Lung (tissue), 12 donors: ENCODE data around the gene JAG2. TPM values are rescaled to one million over a fixed set of nuclear protein-coding genes. Genes with fewer than 3 reads are reported as not detected.

ENCODE experiments used
- ATAC-seq: fragments of 200-7000 bp; cut with Tn5 transposase; one replicate; pipeline ENCODE4 v1.9.1; 2020; ENCODE audit warnings: moderate number of reproducible peaks; ENCODE audit not compliant: insufficient read depth, low FRiP score
- DNase-seq, 3 donors: peaks; one replicate each; pipeline ENCODE4 v3.0.0-alpha.2; 2013 to 2017
- H3K27ac ChIP-seq, 2 donors: one replicate each; pipeline ENCODE4 v1.5.1; 2013; ENCODE audit warnings: mild to moderate bottlenecking in 2 of 2, moderate library complexity in 2 of 2, control low read depth in 1 of 2, inconsistent platforms in 1 of 2, low read depth in 1 of 2, low read length in 1 of 2
- H3K27me3 ChIP-seq, 3 donors: one replicate each; pipeline ENCODE4 v1.5.1; 2013; ENCODE audit warnings: low read length in 2 of 3; ENCODE audit not compliant: control insufficient read depth in 3 of 3, insufficient read depth in 3 of 3
- H3K36me3 ChIP-seq, 4 donors: one replicate each; pipeline ENCODE4 v1.5.1; 2013; ENCODE audit warnings: low read length in 4 of 4, mild to moderate bottlenecking in 1 of 4, moderate library complexity in 1 of 4; ENCODE audit not compliant: control insufficient read depth in 4 of 4, insufficient read depth in 4 of 4
- H3K4me1 ChIP-seq, 5 donors: one replicate each; pipeline ENCODE4 v1.5.1; 2013; ENCODE audit warnings: low read length in 5 of 5, mild to moderate bottlenecking in 2 of 5, moderate library complexity in 1 of 5; ENCODE audit not compliant: control insufficient read depth in 5 of 5, insufficient read depth in 5 of 5
- H3K4me3 ChIP-seq: one replicate; pipeline ENCODE4 v1.5.1; 2013; ENCODE audit warnings: mild to moderate bottlenecking, control low read depth, moderate library complexity
- H3K9ac ChIP-seq, 2 donors: one replicate each; pipeline ENCODE4 v1.5.1; 2013; ENCODE audit warnings: low read length in 2 of 2, control low read depth in 1 of 2; ENCODE audit not compliant: insufficient read depth in 1 of 2
- H3K9me3 ChIP-seq, 4 donors: one replicate each; pipeline ENCODE4 v1.5.1; 2013; ENCODE audit warnings: low read length in 3 of 4, mild to moderate bottlenecking in 1 of 4, moderate library complexity in 1 of 4; ENCODE audit not compliant: control insufficient read depth in 4 of 4, insufficient read depth in 3 of 4
- WGBS, 2 donors: extraction: QIAGEN DNeasy Blood & Tissue Kit; methylation state at CpG; one replicate each; pipeline ENCODE4 v1.1.7; 2013; 5-methylcytosine and 5-hydroxymethylcytosine counted together
- polyA plus RNA-seq, 2 donors: library from polyadenylated mRNA; stranded (reverse); fragments of 200-250 nt; gene quantifications; one replicate each; pipeline ENCODE4 v1.2.1, GENCODE V29; 2013
- total RNA-seq, 2 donors: library from RNA; depleted of rRNA in 1 of 2; stranded (reverse); fragments of >200 nt in 1 of 2; gene quantifications; one replicate each; pipeline ENCODE4 v1.2.1, GENCODE V29; 2014 to 2021
- TF ChIP-seq, protein P1 (sequence below): IDR thresholded peaks from 2 replicates; pipeline ENCODE4 v1.5.1; 2012; ENCODE audit warnings: mild to moderate bottlenecking; ENCODE audit errors: control extremely low read depth, extremely low read depth
- donor health status: control.
- donor health status: control.
- donor health status: Bipolar disorder and iron deficiency.
- donor health status: healthy.
- donor health status: DM: yes; HTN: yes; CAD: no.

The JAG2 gene
- total and polyA plus RNA-seq, 4 donors: 14.1 to 35.1 (median 27.8) TPM

- Histone ChIP-seq H3K36me3 (no peaks in the 10 kb centered on the region), H3K27me3 (no peaks in the 10 kb centered on the region), H3K9me3 (peaks cover 0 to 4% (median 0%) of the 10 kb centered on the region in 4 donors), H3K9ac (no peak overlapping the region), H3K27ac (no peak overlapping the region), H3K4me1 (peaks cover 0 to 9% (median 0%) of the 10 kb centered on the region in 5 donors), H3K4me3 (no peak overlapping the region)
- DNase-seq (peak; percentile 28 to 74 (median 70)), ATAC-seq (no peak)
- TF ChIP-seq, protein P1, sequence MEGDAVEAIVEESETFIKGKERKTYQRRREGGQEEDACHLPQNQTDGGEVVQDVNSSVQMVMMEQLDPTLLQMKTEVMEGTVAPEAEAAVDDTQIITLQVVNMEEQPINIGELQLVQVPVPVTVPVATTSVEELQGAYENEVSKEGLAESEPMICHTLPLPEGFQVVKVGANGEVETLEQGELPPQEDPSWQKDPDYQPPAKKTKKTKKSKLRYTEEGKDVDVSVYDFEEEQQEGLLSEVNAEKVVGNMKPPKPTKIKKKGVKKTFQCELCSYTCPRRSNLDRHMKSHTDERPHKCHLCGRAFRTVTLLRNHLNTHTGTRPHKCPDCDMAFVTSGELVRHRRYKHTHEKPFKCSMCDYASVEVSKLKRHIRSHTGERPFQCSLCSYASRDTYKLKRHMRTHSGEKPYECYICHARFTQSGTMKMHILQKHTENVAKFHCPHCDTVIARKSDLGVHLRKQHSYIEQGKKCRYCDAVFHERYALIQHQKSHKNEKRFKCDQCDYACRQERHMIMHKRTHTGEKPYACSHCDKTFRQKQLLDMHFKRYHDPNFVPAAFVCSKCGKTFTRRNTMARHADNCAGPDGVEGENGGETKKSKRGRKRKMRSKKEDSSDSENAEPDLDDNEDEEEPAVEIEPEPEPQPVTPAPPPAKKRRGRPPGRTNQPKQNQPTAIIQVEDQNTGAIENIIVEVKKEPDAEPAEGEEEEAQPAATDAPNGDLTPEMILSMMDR: no peak
- WGBS, 2 donors: 69 to 86% methylated on average over 4 of the region's 4 CpGs
Observed at GRCh38 chr14:105187116-105187515, 18.5 kb upstream of the JAG2 start.

GRCh38 chr14:105185973-105186372 is 17.4 kb upstream of the JAG2 start:
- H3K27ac ChIP-seq: no peak overlapping the region
- H3K9me3 ChIP-seq: peaks cover 0 to 4% (median 0%) of the 10 kb centered on the region in 4 donors
- H3K27me3 ChIP-seq: no peaks in the 10 kb centered on the region
- H3K36me3 ChIP-seq: no peaks in the 10 kb centered on the region
- no peak overlapping the region for H3K4me3 ChIP-seq
- 35 to 42% methylated on average over 3 to 4 of the region's 4 CpGs for WGBS, 2 donors
- DNase-seq: no peak
- TF ChIP-seq, protein P1: no peak
- ATAC-seq: no peak
- H3K9ac ChIP-seq: no peak overlapping the region
- peaks cover 0 to 12% (median 0%) of the 10 kb centered on the region in 5 donors for H3K4me1 ChIP-seq

DNA sequence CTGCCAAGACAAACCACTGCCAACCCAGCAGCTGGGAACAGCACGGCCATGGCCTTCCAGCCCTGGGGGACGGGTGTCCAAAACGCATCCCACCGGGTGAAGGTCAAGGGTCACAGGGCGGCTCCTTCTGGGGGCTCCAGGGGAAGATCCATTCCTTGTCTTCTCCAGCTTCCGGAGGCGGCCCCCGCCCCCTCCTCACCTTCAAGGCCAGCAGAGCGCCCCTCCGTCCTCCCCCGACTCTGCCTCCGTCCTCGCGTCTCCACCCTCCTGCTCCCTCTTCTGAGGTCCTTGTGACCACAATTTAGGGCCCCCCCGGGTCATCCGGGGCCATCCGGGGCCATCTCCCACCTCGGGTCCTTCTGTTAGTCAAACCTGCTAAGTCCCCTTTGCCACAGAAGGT is 16.4 kb upstream of the JAG2 start:
- H3K9me3 ChIP-seq: peaks cover 0 to 4% (median 0%) of the 10 kb centered on the region in 4 donors
- 85 to 86% methylated on average over 18 of the region's 18 CpGs for WGBS, 2 donors
- no peak for ATAC-seq
- DNase-seq: no peak
- no peaks in the 10 kb centered on the region for H3K27me3 ChIP-seq
- H3K4me3 ChIP-seq: no peak overlapping the region
- H3K4me1 ChIP-seq: peaks cover 0 to 16% (median 2%) of the 10 kb centered on the region in 5 donors
- H3K36me3 ChIP-seq: no peaks in the 10 kb centered on the region
- H3K9ac ChIP-seq: no peak overlapping the region
- H3K27ac ChIP-seq: no peak overlapping the region
- TF ChIP-seq, protein P1: no peak

DNA sequence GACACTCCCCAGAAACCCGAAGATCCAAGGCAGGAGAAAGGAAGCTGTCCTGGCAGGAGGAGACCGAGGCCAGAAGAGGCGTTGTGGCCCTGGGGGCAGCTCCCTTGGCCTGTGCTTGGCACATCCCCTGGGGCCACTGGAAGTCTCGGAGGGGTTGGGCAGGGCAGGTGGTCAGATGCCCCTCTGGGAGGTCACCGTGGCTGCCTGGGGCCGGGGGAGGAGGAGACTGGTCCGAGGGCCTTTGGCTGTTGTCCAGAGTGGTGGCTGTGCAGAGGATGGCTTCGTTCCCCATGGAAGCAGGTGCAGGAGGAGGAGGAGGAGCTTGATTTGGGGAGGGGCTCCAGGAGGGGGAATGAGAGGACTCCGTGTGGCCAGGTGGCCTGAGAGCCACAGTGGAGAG is 15.9 kb upstream of the JAG2 start:
- Histone ChIP-seq H3K36me3 (no peaks in the 10 kb centered on the region), H3K4me1 (peaks cover 0 to 21% (median 2%) of the 10 kb centered on the region in 5 donors)
- TF ChIP-seq, protein P1: no peak

More for the DNA sequence above, 15.9 kb upstream of the JAG2 start:
- Histone ChIP-seq H3K27ac (no peak overlapping the region), H3K9me3 (peaks cover 0 to 4% (median 0%) of the 10 kb centered on the region in 4 donors), H3K9ac (no peak overlapping the region), H3K27me3 (no peaks in the 10 kb centered on the region), H3K4me3 (no peak overlapping the region)
- DNase-seq (no peak), ATAC-seq (no peak)
- 71 to 88% methylated on average over 8 to 9 of the region's 9 CpGs for WGBS, 2 donors
